DOHH2 (cell line): ENCODE data around the gene C9orf153.

Source experiments
- CTCF ChIP-seq: fragments of 200-600 bp; sonication (generic); IDR thresholded peaks from one replicate; pipeline ENCODE4 v1.5.1; 2014; ENCODE audit warnings: antibody characterized with exemption, mild to moderate bottlenecking, low read depth, low read length; ENCODE audit not compliant: poor library complexity, severe bottlenecking
- EZH2phosphoT487 ChIP-seq: fragments of 200-600 bp; sonication (generic); IDR thresholded peaks from 2 replicates; pipeline ENCODE4 v1.6.1; 2017; ENCODE audit warnings: borderline replicate concordance, mild to moderate bottlenecking, antibody characterized with exemption, low read length, moderate library complexity, mixed read lengths

DNA sequence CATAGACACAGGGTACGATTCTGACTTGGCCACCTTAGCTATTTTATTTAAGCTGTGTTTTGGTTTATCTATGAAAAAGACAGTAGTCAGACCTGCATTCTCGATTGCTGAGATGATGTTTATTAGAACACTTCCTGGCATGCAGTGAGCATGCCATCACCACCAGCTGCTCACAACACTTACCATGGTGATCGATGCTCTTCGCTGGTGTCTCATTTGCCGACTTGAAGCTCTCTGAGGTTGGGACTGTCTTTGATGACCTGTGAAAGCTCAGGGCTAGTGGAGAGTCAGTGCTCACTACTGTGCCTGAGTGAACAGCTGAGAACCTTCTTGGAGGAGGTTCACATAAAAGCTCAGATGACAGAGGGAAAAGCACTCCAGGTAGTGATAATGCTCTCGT lies 4.4 kb upstream of the C9orf153 start:
- TF ChIP-seq CTCF (no peak), EZH2phosphoT487 (no peak)
